Measurements from ENCODE around the gene DAGLB.

Gene DAGLB

DNA sequence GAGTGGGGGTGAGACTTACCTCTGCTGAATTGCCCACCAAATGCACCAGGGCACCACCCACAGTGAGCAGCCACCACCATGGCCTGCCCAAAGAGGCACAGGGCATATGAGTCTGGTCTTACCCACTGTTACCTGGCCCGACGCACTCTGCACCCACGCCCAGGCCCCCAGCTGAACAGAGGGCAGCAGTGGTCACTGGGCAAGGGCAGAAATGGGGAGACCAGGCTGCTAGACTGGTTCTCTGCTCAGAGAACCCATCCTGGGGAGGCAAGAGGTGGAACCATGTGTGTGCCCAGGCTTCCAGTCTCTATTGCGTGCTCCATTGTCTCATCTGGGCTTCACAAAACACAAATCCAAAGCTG, 39.4 kb upstream of the DAGLB start:
- TF ChIP-seq ZNF274 (IDR thresholded peaks at IDR 0.05; ENCODE audit: low read depth, low read length) (no peak), YY1 (IDR thresholded peaks at IDR 0.05; ENCODE audit: insufficient read depth, insufficient read length) (no peak), SUZ12 (IDR thresholded peaks at IDR 0.05; ENCODE audit: extremely low read depth, insufficient read depth, insufficient read length) (no peak)
- Histone ChIP-seq H3K27me3 (ENCODE audit: insufficient read depth, insufficient read length) (no peaks in the 10 kb centered on the region), H3K36me3 (ENCODE audit: insufficient read depth, insufficient read length, low read length) (peaks cover 6% of the 10 kb centered on the region)

GRCh38 chr7:6486438-6487183, 38.9 kb upstream of the DAGLB start:
- DNase-seq (ENCODE audit: low read depth, low spot score) = no peak
- Histone ChIP-seq H3K4me1 (ENCODE audit: insufficient read depth, insufficient read length) (peaks cover 2% of the 10 kb centered on the region), H3K36me3 (ENCODE audit: insufficient read depth, insufficient read length, low read length) (peaks cover 9% of the 10 kb centered on the region), H3K4me3 (ENCODE audit: insufficient read length, low read depth) (no peak overlapping the region), H3K27me3 (ENCODE audit: insufficient read depth, insufficient read length) (no peaks in the 10 kb centered on the region), H3K9me3 (ENCODE audit: insufficient read depth, low read length) (peaks cover 9% of the 10 kb centered on the region; the same call in 1 of the 2 replicates), H3K9ac (ENCODE audit: insufficient read length, low read depth) (no peak overlapping the region)
- TF ChIP-seq YY1 (IDR thresholded peaks at IDR 0.05; ENCODE audit: insufficient read depth, insufficient read length) (no peak), ZNF274 (IDR thresholded peaks at IDR 0.05; ENCODE audit: low read depth, low read length) (no peak), SUZ12 (IDR thresholded peaks at IDR 0.05; ENCODE audit: extremely low read depth, insufficient read depth, insufficient read length) (no peak)

More for the DNA sequence above, 39.4 kb upstream of the DAGLB start:
- Histone ChIP-seq H3K4me3 (ENCODE audit: insufficient read length, low read depth) (no peak overlapping the region), H3K9ac (ENCODE audit: insufficient read length, low read depth) (no peak overlapping the region), H3K9me3 (ENCODE audit: insufficient read depth, low read length) (peaks cover 9% of the 10 kb centered on the region; the same call in 1 of the 2 replicates), H3K4me1 (ENCODE audit: insufficient read depth, insufficient read length) (peaks cover 2% of the 10 kb centered on the region)
- no peak for DNase-seq (ENCODE audit: low read depth, low spot score)

DNA sequence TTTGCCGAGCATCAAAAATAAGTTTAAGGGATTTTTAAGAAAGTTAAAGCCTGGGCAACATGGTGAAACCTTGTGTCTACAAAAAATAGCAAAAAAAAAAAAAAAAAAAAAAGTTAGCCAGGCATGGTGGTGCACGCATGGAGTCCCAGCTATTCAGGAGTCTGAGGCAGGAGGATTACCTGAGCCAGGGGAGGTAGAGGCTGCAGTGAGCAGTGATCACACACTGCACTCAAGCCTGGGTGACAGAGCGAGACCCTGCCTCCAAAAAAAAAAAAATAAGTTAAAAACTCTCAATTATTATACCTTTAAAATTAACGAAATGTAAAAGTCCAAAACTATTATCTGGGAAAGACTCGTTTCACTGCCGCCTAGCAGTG, 35.0 kb upstream of the DAGLB start:
- Histone ChIP-seq H3K27me3 (ENCODE audit: insufficient read depth, insufficient read length) (no peaks in the 10 kb centered on the region), H3K36me3 (ENCODE audit: insufficient read depth, insufficient read length, low read length) (peaks cover 41% of the 10 kb centered on the region), H3K4me3 (ENCODE audit: insufficient read length, low read depth) (peak overlapping the region; percentile 94), H3K9me3 (ENCODE audit: insufficient read depth, low read length) (no peaks in the 10 kb centered on the region), H3K9ac (ENCODE audit: insufficient read length, low read depth) (peak overlapping the region; percentile 97), H3K4me1 (ENCODE audit: insufficient read depth, insufficient read length) (peaks cover 2% of the 10 kb centered on the region)
- TF ChIP-seq SUZ12 (IDR thresholded peaks at IDR 0.05; ENCODE audit: extremely low read depth, insufficient read depth, insufficient read length) (no peak), YY1 (IDR thresholded peaks at IDR 0.05; ENCODE audit: insufficient read depth, insufficient read length) (no peak), ZNF274 (IDR thresholded peaks at IDR 0.05; ENCODE audit: low read depth, low read length) (no peak)
- no peak for DNase-seq (ENCODE audit: low read depth, low spot score)

- Histone ChIP-seq H3K36me3 (ENCODE audit: insufficient read depth, insufficient read length, low read length) (peaks cover 45% of the 10 kb centered on the region), H3K9me3 (ENCODE audit: insufficient read depth, low read length) (no peaks in the 10 kb centered on the region), H3K9ac (ENCODE audit: insufficient read length, low read depth) (peak overlapping the region; percentile 36), H3K27me3 (ENCODE audit: insufficient read depth, insufficient read length) (no peaks in the 10 kb centered on the region), H3K4me1 (ENCODE audit: insufficient read depth, insufficient read length) (peaks cover 2% of the 10 kb centered on the region), H3K4me3 (ENCODE audit: insufficient read length, low read depth) (peak overlapping the region; percentile 94)
- no peak for DNase-seq (ENCODE audit: low read depth, low spot score)
- no peak for TF ChIP-seq YY1 (IDR thresholded peaks at IDR 0.05; ENCODE audit: insufficient read depth, insufficient read length)
- no peak for TF ChIP-seq SUZ12 (IDR thresholded peaks at IDR 0.05; ENCODE audit: extremely low read depth, insufficient read depth, insufficient read length)
- no peak for TF ChIP-seq ZNF274 (IDR thresholded peaks at IDR 0.05; ENCODE audit: low read depth, low read length)
These were observed 34.6 kb upstream of the DAGLB start for GRCh38 chr7:6482307-6482706.

DNA sequence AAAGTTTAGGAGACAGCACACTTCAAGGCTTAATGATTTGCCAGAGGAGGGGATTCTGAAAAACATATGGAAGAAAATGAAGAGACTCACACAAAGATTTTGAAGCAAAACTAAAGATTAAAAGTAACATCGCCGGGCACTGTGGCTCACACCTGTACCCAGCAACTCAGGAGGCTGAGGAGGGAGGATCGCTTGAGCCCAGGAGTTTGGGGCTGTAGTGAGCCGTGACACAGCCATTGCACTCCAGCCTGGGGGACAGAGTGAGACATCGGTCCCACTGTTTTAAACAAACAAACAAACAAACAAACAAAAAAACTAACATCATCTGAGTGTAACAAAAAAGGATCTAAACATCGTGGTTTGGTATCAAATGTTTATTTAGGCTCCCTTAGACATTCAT, 33.7 kb upstream of the DAGLB start:
- peak overlapping the region; percentile 42 for H3K9ac ChIP-seq (ENCODE audit: insufficient read length, low read depth)
- H3K4me1 ChIP-seq (ENCODE audit: insufficient read depth, insufficient read length) = peaks cover 5% of the 10 kb centered on the region
- DNase-seq (ENCODE audit: low read depth, low spot score) = no peak
- peaks cover 53% of the 10 kb centered on the region for H3K36me3 ChIP-seq (ENCODE audit: insufficient read depth, insufficient read length, low read length)
- no peak overlapping the region for H3K4me3 ChIP-seq (ENCODE audit: insufficient read length, low read depth)
- no peaks in the 10 kb centered on the region for H3K27me3 ChIP-seq (ENCODE audit: insufficient read depth, insufficient read length)
- TF ChIP-seq SUZ12 (IDR thresholded peaks at IDR 0.05; ENCODE audit: extremely low read depth, insufficient read depth, insufficient read length) (no peak), YY1 (IDR thresholded peaks at IDR 0.05; ENCODE audit: insufficient read depth, insufficient read length) (no peak), ZNF274 (IDR thresholded peaks at IDR 0.05; ENCODE audit: low read depth, low read length) (no peak)
- H3K9me3 ChIP-seq (ENCODE audit: insufficient read depth, low read length) = no peaks in the 10 kb centered on the region

- no peak overlapping the region for H3K9ac ChIP-seq (ENCODE audit: insufficient read length, low read depth)
- no peaks in the 10 kb centered on the region for H3K27me3 ChIP-seq (ENCODE audit: insufficient read depth, insufficient read length)
- no peak overlapping the region for H3K4me3 ChIP-seq (ENCODE audit: insufficient read length, low read depth)
- no peaks in the 10 kb centered on the region for H3K9me3 ChIP-seq (ENCODE audit: insufficient read depth, low read length)
- H3K4me1 ChIP-seq (ENCODE audit: insufficient read depth, insufficient read length) = peaks cover 5% of the 10 kb centered on the region
- TF ChIP-seq YY1 (IDR thresholded peaks at IDR 0.05; ENCODE audit: insufficient read depth, insufficient read length) (no peak), ZNF274 (IDR thresholded peaks at IDR 0.05; ENCODE audit: low read depth, low read length) (no peak), SUZ12 (IDR thresholded peaks at IDR 0.05; ENCODE audit: extremely low read depth, insufficient read depth, insufficient read length) (no peak)
- peaks cover 65% of the 10 kb centered on the region for H3K36me3 ChIP-seq (ENCODE audit: insufficient read depth, insufficient read length, low read length)
- DNase-seq (ENCODE audit: low read depth, low spot score) = no peak
These were observed 32.5 kb upstream of the DAGLB start for GRCh38 chr7:6480323-6480660.

- DNase-seq (ENCODE audit: low read depth, low spot score) = no peak
- Histone ChIP-seq H3K9ac (ENCODE audit: insufficient read length, low read depth) (no peak overlapping the region), H3K9me3 (ENCODE audit: insufficient read depth, low read length) (no peaks in the 10 kb centered on the region), H3K36me3 (ENCODE audit: insufficient read depth, insufficient read length, low read length) (peaks cover 77% of the 10 kb centered on the region), H3K27me3 (ENCODE audit: insufficient read depth, insufficient read length) (no peaks in the 10 kb centered on the region), H3K4me1 (ENCODE audit: insufficient read depth, insufficient read length) (peaks cover 5% of the 10 kb centered on the region), H3K4me3 (ENCODE audit: insufficient read length, low read depth) (no peak overlapping the region)
- TF ChIP-seq YY1 (IDR thresholded peaks at IDR 0.05; ENCODE audit: insufficient read depth, insufficient read length) (no peak), SUZ12 (IDR thresholded peaks at IDR 0.05; ENCODE audit: extremely low read depth, insufficient read depth, insufficient read length) (no peak), ZNF274 (IDR thresholded peaks at IDR 0.05; ENCODE audit: low read depth, low read length) (no peak)
These were observed 31.3 kb upstream of the DAGLB start for GRCh38 chr7:6479067-6479466.
